DMS 273 (cell line): Measurements from ENCODE around the gene UBD.
A peak's percentile ranks its signal among the peaks of the same experiment; 100 is the strongest.

ENCODE experiments used
- DNase-seq: peaks from one replicate; lab custom pipeline; 2025; ENCODE audit not compliant: unreplicated experiment; lab: John Stamatoyannopoulos, UW

The UBD gene

GRCh38 chr6:29559524-29560287 is at the start of gene UBD:
TSS of gene UBD (minus strand) at chr6:29559732. CDS start at chr6:29559701, 31 bp downstream.
- no peak for DNase-seq

GRCh38 chr6:29608131-29608530 is 48.6 kb upstream of the UBD start:
- DNase-seq, result no peak

- DNase-seq, result no peak
Observed at GRCh38 chr6:29603930-29604329, 44.4 kb upstream of the UBD start.

- DNase-seq, result no peak
Observed at GRCh38 chr6:29603456-29603855, 43.9 kb upstream of the UBD start.

GRCh38 chr6:29602564-29603361 is 43.2 kb upstream of the UBD start:
- peak; percentile 61 for DNase-seq

GRCh38 chr6:29598172-29598747 is 38.7 kb upstream of the UBD start:
- no peak for DNase-seq

- no peak for DNase-seq
Observed at GRCh38 chr6:29597184-29597583, 37.7 kb upstream of the UBD start.

- no peak for DNase-seq
Observed at GRCh38 chr6:29596381-29596900, 36.9 kb upstream of the UBD start.

- DNase-seq, result no peak
Observed at GRCh38 chr6:29593199-29593855, 33.8 kb upstream of the UBD start.

- DNase-seq, result no peak
Observed at GRCh38 chr6:29591677-29592076, 32.1 kb upstream of the UBD start.

GRCh38 chr6:29590218-29590808 is 30.8 kb upstream of the UBD start:
- DNase-seq, result no peak

- DNase-seq, result peak; percentile 70
Observed at GRCh38 chr6:29589423-29590048, 30.0 kb upstream of the UBD start.

GRCh38 chr6:29584821-29585220 is 25.3 kb upstream of the UBD start, which contains the start of gene OR2H2:
TSS of gene OR2H2 (plus strand) at chr6:29585121. CDS start at chr6:29587945, 2,824 bp downstream.
- no peak for DNase-seq

- no peak for DNase-seq
Observed at GRCh38 chr6:29577544-29577943, 18.0 kb upstream of the UBD start.

GRCh38 chr6:29576056-29576455 is 16.5 kb upstream of the UBD start:
- DNase-seq, result no peak

GRCh38 chr6:29567991-29568390 is 8.5 kb upstream of the UBD start:
- DNase-seq, result no peak

- no peak for DNase-seq
Observed at GRCh38 chr6:29567541-29567940, 8.0 kb upstream of the UBD start.

- DNase-seq, result no peak
Observed at GRCh38 chr6:29566856-29567255, 7.3 kb upstream of the UBD start.

GRCh38 chr6:29564875-29565274 is 5.3 kb upstream of the UBD start:
- DNase-seq, result peak; percentile 46

- DNase-seq, result no peak
Observed at GRCh38 chr6:29563435-29563965, 4.0 kb upstream of the UBD start.
